HEK293 (cell line): Measurements from ENCODE around the gene SIGLEC12.

Experiments used
- CTCF ChIA-PET: fragments of 350-600 bp; formaldehyde crosslinking; extraction: SDS; loops from one replicate; lab custom pipeline; 2021; ENCODE audit warnings: antibody characterized with exemption; lab: Yijun Ruan, JAX
- POLR2A ChIA-PET: fragments of 300-600 bp; formaldehyde crosslinking; extraction: SDS; loops from one replicate; lab custom pipeline; 2020; ENCODE audit warnings: antibody characterized with exemption, inconsistent platforms; lab: Yijun Ruan, JAX
- H3K27ac ChIP-seq: fragments of 200-500 bp; sonication (Bioruptor generic); 2 replicates; pipeline ENCODE4 v1.5.1; 2014; ENCODE audit warnings: low read depth, low read length, control low read depth, inconsistent platforms; ENCODE audit errors: extremely low read depth
- H3K36me3 ChIP-seq, 2 experiments: fragments of 200-500 bp in 1 of 2; sonication (Bioruptor generic) in 1 of 2; 1 replicate in 1 of 2; 2 replicates in 1 of 2; pipeline ENCODE4 v1.5.1; 2014 to 2017; ENCODE audit warnings: inconsistent platforms in 2 of 2, low read length in 2 of 2; ENCODE audit not compliant: control insufficient read depth in 2 of 2, insufficient read depth in 1 of 2
- H3K4me1 ChIP-seq: fragments of 200-500 bp; sonication (Bioruptor generic); 2 replicates; pipeline ENCODE4 v1.5.1; 2014; ENCODE audit warnings: mild to moderate bottlenecking, low read length, inconsistent platforms; ENCODE audit not compliant: control insufficient read depth, insufficient read depth
- H3K4me3 ChIP-seq: 2 replicates; pipeline ENCODE4 v1.5.1; 2011; ENCODE audit warnings: low read depth, mild to moderate bottlenecking, control low read depth, low read length, moderate library complexity
- H3K9me3 ChIP-seq: fragments of 200-500 bp; sonication (Bioruptor generic); 2 replicates; pipeline ENCODE4 v1.5.1; 2014; ENCODE audit warnings: low read depth, low read length, inconsistent platforms; ENCODE audit not compliant: control insufficient read depth, insufficient read depth
- EGR2 ChIP-seq: fragments of 450-650 bp; formaldehyde crosslinking; IDR thresholded peaks from 2 replicates; pipeline ENCODE4 v1.5.1; 2016; ENCODE audit warnings: low read depth, missing biosample characterization, missing genetic modification characterization
- GLIS2 ChIP-seq: fragments of 450-650 bp; formaldehyde crosslinking; IDR thresholded peaks from 2 replicates; pipeline ENCODE4 v1.5.1; 2016; ENCODE audit warnings: missing biosample characterization, missing genetic modification characterization
- OVOL3 ChIP-seq: fragments of 450-650 bp; formaldehyde crosslinking; IDR thresholded peaks from 2 replicates; pipeline ENCODE4 v1.5.1; 2016; ENCODE audit warnings: missing biosample characterization, missing genetic modification characterization
- SCRT1 ChIP-seq: fragments of 450-650 bp; formaldehyde crosslinking; IDR thresholded peaks from 2 replicates; pipeline ENCODE4 v1.5.1; 2016; ENCODE audit warnings: missing biosample characterization, missing genetic modification characterization, borderline replicate concordance
- SCRT2 ChIP-seq: fragments of 450-650 bp; formaldehyde crosslinking; IDR thresholded peaks from 2 replicates; pipeline ENCODE4 v1.5.1; 2016; ENCODE audit warnings: missing biosample characterization, missing genetic modification characterization
- SETDB1 ChIP-seq: IDR thresholded peaks from one replicate; pipeline ENCODE4 v1.6.1; 2017; ENCODE audit warnings: mild to moderate bottlenecking, low read length, moderate library complexity, mixed read lengths; ENCODE audit not compliant: insufficient read length
- TSHZ1 ChIP-seq: fragments of 450-650 bp; formaldehyde crosslinking; IDR thresholded peaks from 2 replicates; pipeline ENCODE4 v1.5.1; 2016; ENCODE audit warnings: missing biosample characterization, missing genetic modification characterization, borderline replicate concordance
- YY2 ChIP-seq: fragments of 450-650 bp; formaldehyde crosslinking; IDR thresholded peaks from 2 replicates; pipeline ENCODE4 v1.5.1; 2016; ENCODE audit warnings: missing biosample characterization, missing genetic modification characterization
- ZNF138 ChIP-seq: fragments of 450-650 bp; formaldehyde crosslinking; IDR thresholded peaks from 2 replicates; pipeline ENCODE4 v1.5.1; 2016; ENCODE audit warnings: missing biosample characterization, missing genetic modification characterization, borderline replicate concordance
- ZNF2 ChIP-seq: fragments of 450-650 bp; formaldehyde crosslinking; IDR thresholded peaks from 2 replicates; pipeline ENCODE4 v1.5.1; 2016; ENCODE audit warnings: missing biosample characterization, missing genetic modification characterization
- ZNF24 ChIP-seq: fragments of 450-650 bp; formaldehyde crosslinking; IDR thresholded peaks from 2 replicates; pipeline ENCODE4 v1.5.1; 2016; ENCODE audit warnings: missing biosample characterization, missing genetic modification characterization
- ZNF335 ChIP-seq: fragments of 450-650 bp; formaldehyde crosslinking; conservative IDR thresholded peaks from 2 replicates; pipeline ENCODE4 v1.5.1; 2016; ENCODE audit warnings: missing biosample characterization, missing genetic modification characterization
- ZNF521 ChIP-seq: fragments of 450-650 bp; formaldehyde crosslinking; IDR thresholded peaks from 2 replicates; pipeline ENCODE4 v1.5.1; 2017; ENCODE audit warnings: missing biosample characterization, mild to moderate bottlenecking, missing genetic modification characterization
- ZNF555 ChIP-seq: fragments of 450-650 bp; formaldehyde crosslinking; conservative IDR thresholded peaks from 2 replicates; pipeline ENCODE4 v1.5.1; 2017; ENCODE audit warnings: missing biosample characterization, mild to moderate bottlenecking, missing genetic modification characterization, inconsistent platforms
- ZNF580 ChIP-seq: fragments of 450-650 bp; formaldehyde crosslinking; IDR thresholded peaks from 2 replicates; pipeline ENCODE4 v1.5.1; 2016; ENCODE audit warnings: missing biosample characterization, missing genetic modification characterization
- ZNF623 ChIP-seq: fragments of 450-650 bp; formaldehyde crosslinking; IDR thresholded peaks from 2 replicates; pipeline ENCODE4 v1.5.1; 2016; ENCODE audit warnings: missing biosample characterization, missing genetic modification characterization
- ZNF624 ChIP-seq: fragments of 450-650 bp; formaldehyde crosslinking; IDR thresholded peaks from 2 replicates; pipeline ENCODE4 v1.5.1; 2017; ENCODE audit warnings: missing biosample characterization, missing genetic modification characterization
- ZNF664 ChIP-seq: fragments of 450-650 bp; formaldehyde crosslinking; IDR thresholded peaks from 2 replicates; pipeline ENCODE4 v1.5.1; 2016; ENCODE audit warnings: missing biosample characterization, missing genetic modification characterization
- TF ChIP-seq, protein P1 (sequence below): fragments of 450-650 bp; formaldehyde crosslinking; IDR thresholded peaks from 2 replicates; pipeline ENCODE4 v1.5.1; 2016; ENCODE audit warnings: missing biosample characterization, missing genetic modification characterization
- TF ChIP-seq, protein P2 (sequence below): fragments of 450-650 bp; formaldehyde crosslinking; IDR thresholded peaks from 2 replicates; pipeline ENCODE4; 2016; ENCODE audit warnings: missing biosample characterization, missing genetic modification characterization
- TF ChIP-seq, protein P3 (sequence below): fragments of 450-650 bp; formaldehyde crosslinking; IDR thresholded peaks from 2 replicates; pipeline ENCODE4 v1.5.1; 2016; ENCODE audit warnings: missing biosample characterization, missing genetic modification characterization
- TF ChIP-seq, protein P4 (sequence below): fragments of 450-650 bp; formaldehyde crosslinking; IDR thresholded peaks from 2 replicates; pipeline ENCODE4 v1.5.1; 2016; ENCODE audit warnings: missing biosample characterization, missing genetic modification characterization

The SIGLEC12 gene

DNA sequence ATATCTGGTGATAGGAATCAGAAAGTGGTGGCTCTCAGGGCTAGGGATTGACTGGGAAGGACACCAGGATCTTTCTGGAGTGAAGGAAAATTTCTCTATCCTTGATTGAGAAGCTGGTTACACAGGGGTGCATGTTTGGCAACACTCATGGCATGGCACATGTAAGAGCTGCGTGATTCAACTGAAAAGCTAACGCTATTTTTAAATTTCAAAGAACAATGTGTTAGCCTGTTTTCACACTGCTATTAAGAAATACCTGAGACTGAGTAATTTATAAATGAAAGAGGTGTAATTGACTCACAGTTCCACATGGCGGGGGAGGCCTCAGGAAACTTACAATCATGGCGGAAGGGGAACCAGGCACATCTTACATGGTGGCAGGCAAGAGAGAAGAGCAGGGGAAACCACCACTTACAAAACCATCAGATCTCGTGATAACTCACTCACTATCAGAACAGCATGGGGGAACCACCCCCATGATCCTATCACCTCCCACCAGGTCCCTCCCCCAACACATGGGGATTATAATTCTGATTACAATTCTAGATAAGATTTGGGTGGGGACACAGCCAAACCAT lies 50.8 kb downstream of the SIGLEC12 start:
- no peaks in the 10 kb centered on the region for H3K36me3 ChIP-seq
- POLR2A ChIA-PET, result no interaction called here
- no peaks in the 10 kb centered on the region for H3K4me1 ChIP-seq
- TF ChIP-seq YY2 (no peak), SCRT2 (tag by site-specific recombination) (no peak), ZNF138 (tag by site-specific recombination) (no peak), ZNF521 (tag by site-specific recombination) (no peak), GLIS2 (no peak), ZNF664 (tag by site-specific recombination) (no peak), ZNF580 (tag by site-specific recombination) (no peak), ZNF555 (tag by site-specific recombination) (no peak), EGR2 (no peak), SCRT1 (tag by site-specific recombination) (no peak), TSHZ1 (no peak), SETDB1 (no peak), ZNF623 (no peak), ZNF624 (tag by site-specific recombination) (no peak)
- TF ChIP-seq, protein P1, sequence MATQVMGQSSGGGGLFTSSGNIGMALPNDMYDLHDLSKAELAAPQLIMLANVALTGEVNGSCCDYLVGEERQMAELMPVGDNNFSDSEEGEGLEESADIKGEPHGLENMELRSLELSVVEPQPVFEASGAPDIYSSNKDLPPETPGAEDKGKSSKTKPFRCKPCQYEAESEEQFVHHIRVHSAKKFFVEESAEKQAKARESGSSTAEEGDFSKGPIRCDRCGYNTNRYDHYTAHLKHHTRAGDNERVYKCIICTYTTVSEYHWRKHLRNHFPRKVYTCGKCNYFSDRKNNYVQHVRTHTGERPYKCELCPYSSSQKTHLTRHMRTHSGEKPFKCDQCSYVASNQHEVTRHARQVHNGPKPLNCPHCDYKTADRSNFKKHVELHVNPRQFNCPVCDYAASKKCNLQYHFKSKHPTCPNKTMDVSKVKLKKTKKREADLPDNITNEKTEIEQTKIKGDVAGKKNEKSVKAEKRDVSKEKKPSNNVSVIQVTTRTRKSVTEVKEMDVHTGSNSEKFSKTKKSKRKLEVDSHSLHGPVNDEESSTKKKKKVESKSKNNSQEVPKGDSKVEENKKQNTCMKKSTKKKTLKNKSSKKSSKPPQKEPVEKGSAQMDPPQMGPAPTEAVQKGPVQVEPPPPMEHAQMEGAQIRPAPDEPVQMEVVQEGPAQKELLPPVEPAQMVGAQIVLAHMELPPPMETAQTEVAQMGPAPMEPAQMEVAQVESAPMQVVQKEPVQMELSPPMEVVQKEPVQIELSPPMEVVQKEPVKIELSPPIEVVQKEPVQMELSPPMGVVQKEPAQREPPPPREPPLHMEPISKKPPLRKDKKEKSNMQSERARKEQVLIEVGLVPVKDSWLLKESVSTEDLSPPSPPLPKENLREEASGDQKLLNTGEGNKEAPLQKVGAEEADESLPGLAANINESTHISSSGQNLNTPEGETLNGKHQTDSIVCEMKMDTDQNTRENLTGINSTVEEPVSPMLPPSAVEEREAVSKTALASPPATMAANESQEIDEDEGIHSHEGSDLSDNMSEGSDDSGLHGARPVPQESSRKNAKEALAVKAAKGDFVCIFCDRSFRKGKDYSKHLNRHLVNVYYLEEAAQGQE, result no peak
- TF ChIP-seq, protein P2, sequence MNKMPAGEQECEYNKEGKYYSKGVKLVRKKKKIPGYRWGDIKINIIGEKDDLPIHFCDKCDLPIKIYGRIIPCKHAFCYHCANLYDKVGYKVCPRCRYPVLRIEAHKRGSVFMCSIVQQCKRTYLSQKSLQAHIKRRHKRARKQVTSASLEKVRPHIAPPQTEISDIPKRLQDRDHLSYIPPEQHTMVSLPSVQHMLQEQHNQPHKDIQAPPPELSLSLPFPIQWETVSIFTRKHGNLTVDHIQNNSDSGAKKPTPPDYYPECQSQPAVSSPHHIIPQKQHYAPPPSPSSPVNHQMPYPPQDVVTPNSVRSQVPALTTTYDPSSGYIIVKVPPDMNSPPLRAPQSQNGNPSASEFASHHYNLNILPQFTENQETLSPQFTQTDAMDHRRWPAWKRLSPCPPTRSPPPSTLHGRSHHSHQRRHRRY, result no peak
- no peaks in the 10 kb centered on the region for H3K9me3 ChIP-seq
- CTCF ChIA-PET, result no interaction called here
- H3K27ac ChIP-seq, result no peak overlapping the region
- no peak overlapping the region for H3K4me3 ChIP-seq

GRCh38 chr19:51448411-51449016 lies 53.1 kb downstream of the SIGLEC12 start:
- H3K36me3 ChIP-seq, result no peaks in the 10 kb centered on the region
- POLR2A ChIA-PET, result no interaction called here
- H3K4me3 ChIP-seq, result no peak overlapping the region
- CTCF ChIA-PET, result interaction anchor here (1.2 to 3.4 kb wide), 3 partner anchors 24 to 27 kb away, joined by 3 to 11 read pairs (median 9); no protein-coding TSS in a partner anchor
- no peak overlapping the region for H3K27ac ChIP-seq
- no peaks in the 10 kb centered on the region for H3K4me1 ChIP-seq
- H3K9me3 ChIP-seq, result no peaks in the 10 kb centered on the region
- no peak for TF ChIP-seq OVOL3
- TF ChIP-seq ZNF335, result no peak
- TF ChIP-seq ZNF24 (tag by site-specific recombination), result no peak
- no peak for TF ChIP-seq ZNF2 (tag by site-specific recombination)
- TF ChIP-seq, protein P3, sequence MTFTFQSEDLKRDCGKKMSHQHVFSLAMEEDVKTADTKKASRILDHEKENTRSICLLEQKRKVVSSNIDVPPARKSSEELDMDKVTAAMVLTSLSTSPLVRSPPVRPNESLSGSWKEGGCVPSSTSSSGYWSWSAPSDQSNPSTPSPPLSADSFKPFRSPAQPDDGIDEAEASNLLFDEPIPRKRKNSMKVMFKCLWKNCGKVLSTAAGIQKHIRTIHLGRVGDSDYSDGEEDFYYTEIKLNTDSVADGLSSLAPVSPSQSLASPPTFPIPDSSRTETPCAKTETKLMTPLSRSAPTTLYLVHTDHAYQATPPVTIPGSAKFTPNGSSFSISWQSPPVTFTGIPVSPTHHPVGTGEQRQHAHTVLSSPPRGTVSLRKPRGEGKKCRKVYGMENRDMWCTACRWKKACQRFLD (tag by site-specific recombination), result no peak
- TF ChIP-seq, protein P4, sequence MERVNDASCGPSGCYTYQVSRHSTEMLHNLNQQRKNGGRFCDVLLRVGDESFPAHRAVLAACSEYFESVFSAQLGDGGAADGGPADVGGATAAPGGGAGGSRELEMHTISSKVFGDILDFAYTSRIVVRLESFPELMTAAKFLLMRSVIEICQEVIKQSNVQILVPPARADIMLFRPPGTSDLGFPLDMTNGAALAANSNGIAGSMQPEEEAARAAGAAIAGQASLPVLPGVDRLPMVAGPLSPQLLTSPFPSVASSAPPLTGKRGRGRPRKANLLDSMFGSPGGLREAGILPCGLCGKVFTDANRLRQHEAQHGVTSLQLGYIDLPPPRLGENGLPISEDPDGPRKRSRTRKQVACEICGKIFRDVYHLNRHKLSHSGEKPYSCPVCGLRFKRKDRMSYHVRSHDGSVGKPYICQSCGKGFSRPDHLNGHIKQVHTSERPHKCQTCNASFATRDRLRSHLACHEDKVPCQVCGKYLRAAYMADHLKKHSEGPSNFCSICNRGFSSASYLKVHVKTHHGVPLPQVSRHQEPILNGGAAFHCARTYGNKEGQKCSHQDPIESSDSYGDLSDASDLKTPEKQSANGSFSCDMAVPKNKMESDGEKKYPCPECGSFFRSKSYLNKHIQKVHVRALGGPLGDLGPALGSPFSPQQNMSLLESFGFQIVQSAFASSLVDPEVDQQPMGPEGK (tag by site-specific recombination), result no peak
